ENCODE results near the gene MTUS2. TPM values are rescaled to one million over a fixed set of nuclear protein-coding genes. Genes with fewer than 3 reads are reported as not detected.

MTUS2 gene
- total RNA-seq, 1 experiment from 2014 or later = not detected

GRCh38 chr13:29165216-29165615 is 345.1 kb downstream of the MTUS2 start:
- no TSS peak for BruUV-seq (replicated peaks)
- H2AFZ ChIP-seq (ENCODE audit: low read length) = no peak overlapping the region
- peaks cover 21% of the 10 kb centered on the region; the same call in 1 of the 2 replicates for H3K27me3 ChIP-seq (ENCODE audit: low read length)
- H3K9me2 ChIP-seq (replicated peaks; ENCODE audit: low read length) = no peaks in the 10 kb centered on the region
- H3K36me3 ChIP-seq (ENCODE audit: low read depth, low read length) = no peaks in the 10 kb centered on the region
- intact Hi-C loops (cut with micrococcal nuclease) = no loop called here
- CTCF ChIA-PET = no interaction called here
- H3K79me2 ChIP-seq (ENCODE audit: low read length) = no peaks in the 10 kb centered on the region
- no peak overlapping the region for H3K4me2 ChIP-seq (ENCODE audit: low read length)
- TF ChIP-seq CTCF (conservative IDR thresholded peaks at IDR 0.05; ENCODE audit: low read depth, low read length) (no peak), EZH2phosphoT487 (IDR thresholded peaks at IDR 0.05; ENCODE audit: borderline replicate concordance, low read length) (no peak), EZH2 (IDR thresholded peaks at IDR 0.05; ENCODE audit: low read length, unreplicated experiment) (no peak)
- 0 out of 2 replicates have a peak, but pooled peaks cover 3% of the 10 kb centered on the region for H3K9me3 ChIP-seq (ENCODE audit: low read length)
- no peak overlapping the region for H3K9ac ChIP-seq (ENCODE audit: low read length)
- H3K27ac ChIP-seq (ENCODE audit: low read length) = no peak overlapping the region
- H3K4me3 ChIP-seq (ENCODE audit: low read length) = no peak overlapping the region
- ATAC-seq = no peak
- no peaks in the 10 kb centered on the region for H3F3A ChIP-seq (ENCODE audit: low read length, unreplicated experiment)
- no peaks in the 10 kb centered on the region for H3K4me1 ChIP-seq (ENCODE audit: insufficient read depth, low read length)
- POLR2A ChIA-PET (ENCODE audit: unreplicated experiment) = no interaction called here
- no peak for DNase-seq
- H4K20me1 ChIP-seq (ENCODE audit: low read length) = no peaks in the 10 kb centered on the region

- DNase-seq = no peak
- H4K20me1 ChIP-seq (ENCODE audit: low read length) = no peaks in the 10 kb centered on the region
- intact Hi-C loops (cut with micrococcal nuclease) = no loop called here
- no peak overlapping the region for H3K4me2 ChIP-seq (ENCODE audit: low read length)
- BruUV-seq (replicated peaks) = no TSS peak
- TF ChIP-seq EZH2 (IDR thresholded peaks at IDR 0.05; ENCODE audit: low read length, unreplicated experiment) = no peak
- no peak for TF ChIP-seq EZH2phosphoT487 (IDR thresholded peaks at IDR 0.05; ENCODE audit: borderline replicate concordance, low read length)
- no peak for TF ChIP-seq CTCF (conservative IDR thresholded peaks at IDR 0.05; ENCODE audit: low read depth, low read length)
- H3K27me3 ChIP-seq (ENCODE audit: low read length) = peaks cover 21% of the 10 kb centered on the region; the same call in 1 of the 2 replicates
- ChIA-PET POLR2A (ENCODE audit: unreplicated experiment) (no interaction called here), CTCF (no interaction called here)
- no peak for ATAC-seq
- no peaks in the 10 kb centered on the region for H3F3A ChIP-seq (ENCODE audit: low read length, unreplicated experiment)
- no peaks in the 10 kb centered on the region for H3K79me2 ChIP-seq (ENCODE audit: low read length)
- no peak overlapping the region for H3K27ac ChIP-seq (ENCODE audit: low read length)
- no peak overlapping the region for H2AFZ ChIP-seq (ENCODE audit: low read length)
- H3K9me2 ChIP-seq (replicated peaks; ENCODE audit: low read length) = no peaks in the 10 kb centered on the region
- H3K9ac ChIP-seq (ENCODE audit: low read length) = no peak overlapping the region
- H3K36me3 ChIP-seq (ENCODE audit: low read depth, low read length) = no peaks in the 10 kb centered on the region
- no peak overlapping the region for H3K4me3 ChIP-seq (ENCODE audit: low read length)
- H3K4me1 ChIP-seq (ENCODE audit: insufficient read depth, low read length) = no peaks in the 10 kb centered on the region
- H3K9me3 ChIP-seq (ENCODE audit: low read length) = 0 out of 2 replicates have a peak, but pooled peaks cover 3% of the 10 kb centered on the region
These were observed 345.7 kb downstream of the MTUS2 start for GRCh38 chr13:29165840-29166239.

DNA sequence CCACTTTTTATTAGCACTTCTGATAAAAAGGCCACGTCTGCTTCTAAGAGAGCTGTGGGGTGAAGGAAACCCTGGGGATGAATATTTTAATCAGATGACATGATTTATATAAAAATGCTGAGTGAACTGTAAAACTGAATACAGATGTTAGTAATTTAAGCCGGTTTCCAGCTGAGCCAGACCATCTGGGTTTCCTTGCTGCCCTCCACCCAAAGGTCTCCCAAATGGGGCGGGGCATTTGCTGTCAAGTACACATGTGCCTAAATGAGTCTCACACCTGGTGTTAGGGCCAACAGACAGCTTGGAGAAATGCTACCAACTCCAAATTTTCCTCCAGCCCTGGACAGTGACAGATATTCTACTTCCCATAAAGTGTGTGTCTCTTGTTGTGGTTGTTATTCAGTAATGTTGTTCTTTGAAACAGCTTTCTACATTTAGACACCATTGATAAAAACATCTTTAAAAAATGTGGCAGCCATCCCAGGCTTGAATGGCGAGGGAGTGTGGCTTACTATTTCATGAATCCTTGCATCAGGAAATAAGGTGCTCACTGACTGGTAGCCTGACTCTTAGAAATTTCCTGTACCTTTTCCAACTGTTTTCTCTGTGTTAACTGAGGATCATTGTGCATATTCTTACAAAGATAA is 350.4 kb downstream of the MTUS2 start:
- Histone ChIP-seq H3K4me3 (ENCODE audit: low read length) (no peak overlapping the region), H3K27ac (ENCODE audit: low read length) (no peak overlapping the region), H2AFZ (ENCODE audit: low read length) (no peak overlapping the region), H3K27me3 (ENCODE audit: low read length) (peaks cover 21% of the 10 kb centered on the region; the same call in 1 of the 2 replicates), H4K20me1 (ENCODE audit: low read length) (no peaks in the 10 kb centered on the region), H3F3A (ENCODE audit: low read length, unreplicated experiment) (no peaks in the 10 kb centered on the region), H3K79me2 (ENCODE audit: low read length) (no peaks in the 10 kb centered on the region), H3K9me2 (replicated peaks; ENCODE audit: low read length) (no peaks in the 10 kb centered on the region), H3K4me1 (ENCODE audit: insufficient read depth, low read length) (no peaks in the 10 kb centered on the region), H3K36me3 (ENCODE audit: low read depth, low read length) (no peaks in the 10 kb centered on the region), H3K9ac (ENCODE audit: low read length) (no peak overlapping the region), H3K4me2 (ENCODE audit: low read length) (no peak overlapping the region), H3K9me3 (ENCODE audit: low read length) (0 out of 2 replicates have a peak, but pooled peaks cover 9% of the 10 kb centered on the region)
- ChIA-PET POLR2A (ENCODE audit: unreplicated experiment) (no interaction called here), CTCF (no interaction called here)
- intact Hi-C loops (cut with micrococcal nuclease) = no loop called here
- no peak for DNase-seq
- ATAC-seq = no peak
- TF ChIP-seq CTCF (conservative IDR thresholded peaks at IDR 0.05; ENCODE audit: low read depth, low read length) (no peak), EZH2 (IDR thresholded peaks at IDR 0.05; ENCODE audit: low read length, unreplicated experiment) (no peak), EZH2phosphoT487 (IDR thresholded peaks at IDR 0.05; ENCODE audit: borderline replicate concordance, low read length) (no peak)
- BruUV-seq (replicated peaks) = no TSS peak
